Measurements from ENCODE around the gene TPO.
"Not testable (repeated sequence)": the region's sequence is repeated elsewhere in the genome, so short reads cannot be mapped to it uniquely, and the experiment has no call there.

TPO gene

GRCh38 chr2:1405967-1406366 is 7.3 kb upstream of the TPO start:
- no peak for DNase-seq

- no peak for DNase-seq
Observed at GRCh38 chr2:1406434-1406833, 6.8 kb upstream of the TPO start.

- no peak for DNase-seq
Observed at GRCh38 chr2:1407950-1408675, 5.2 kb upstream of the TPO start.

- no peak for DNase-seq
Observed at GRCh38 chr2:1414121-1414520, 858 bp downstream of the TPO start.

GRCh38 chr2:1414901-1415300 is 1.6 kb downstream of the TPO start:
- DNase-seq, result not testable (repeated sequence)

- no peak for DNase-seq
Observed at GRCh38 chr2:1415501-1415900, 2.2 kb downstream of the TPO start.

GRCh38 chr2:1418566-1418965 is 5.3 kb downstream of the TPO start:
- DNase-seq, result no peak

GRCh38 chr2:1420746-1421480 is 7.7 kb downstream of the TPO start:
- DNase-seq, result no peak

GRCh38 chr2:1421731-1422130 is 8.5 kb downstream of the TPO start:
- no peak for DNase-seq

GRCh38 chr2:1422131-1422530 is 8.9 kb downstream of the TPO start:
- DNase-seq, result no peak

GRCh38 chr2:1422716-1423285 is 9.5 kb downstream of the TPO start:
- DNase-seq, result no peak

GRCh38 chr2:1427086-1427485 is 13.8 kb downstream of the TPO start:
- DNase-seq, result no peak

- no peak for DNase-seq
Observed at GRCh38 chr2:1429895-1430294, 16.6 kb downstream of the TPO start.

- DNase-seq, result no peak
Observed at GRCh38 chr2:1430491-1430890, 17.2 kb downstream of the TPO start.

- no peak for DNase-seq
Observed at GRCh38 chr2:1431886-1432400, 18.7 kb downstream of the TPO start.

GRCh38 chr2:1432726-1433125 is 19.5 kb downstream of the TPO start:
- DNase-seq, result no peak

GRCh38 chr2:1436369-1436768 is 23.1 kb downstream of the TPO start:
- DNase-seq, result no peak

- DNase-seq, result no peak
Observed at GRCh38 chr2:1437101-1437500, 23.8 kb downstream of the TPO start.

GRCh38 chr2:1437537-1437936 is 24.3 kb downstream of the TPO start:
- DNase-seq, result no peak

- DNase-seq, result no peak
Observed at GRCh38 chr2:1438972-1439371, 25.7 kb downstream of the TPO start.

GRCh38 chr2:1440581-1440980 is 27.3 kb downstream of the TPO start:
- no peak for DNase-seq

- DNase-seq, result no peak
Observed at GRCh38 chr2:1446301-1446700, 33.0 kb downstream of the TPO start.

- DNase-seq, result no peak
Observed at GRCh38 chr2:1448009-1448408, 34.7 kb downstream of the TPO start.

GRCh38 chr2:1450915-1451314 is 37.7 kb downstream of the TPO start:
- DNase-seq, result no peak

Measured in NCI-H2081 treated with DMSO at 0.1 percent for 48 hours (cell line).